Endothelial cell of umbilical vein (primary cell): ENCODE results near the gene F3. TPM values are rescaled to one million over a fixed set of nuclear protein-coding genes. Genes with fewer than 3 reads are reported as not detected.
A peak's percentile ranks its signal among the peaks of the same experiment; 100 is the strongest.

Source experiments
- Bru-seq: library from RNA; stranded (reverse); fragments of 400-500 nt; gene quantifications from one replicate; lab custom pipeline; 2021; lab: Mats Ljungman, UMichigan
- BruChase-seq, 2 experiments: library from RNA; stranded (reverse); fragments of 400-500 nt; gene quantifications; one replicate each; lab custom pipeline; 2021; lab: Mats Ljungman, UMichigan
- BruUV-seq: library from RNA; stranded (reverse); fragments of 400-500 nt; replicated peaks from 2 replicates; lab custom pipeline; 2021; lab: Mats Ljungman, UMichigan
- CTCF ChIA-PET: fragments of 300-600, 350-600 bp; sonication (Branson Sonifier 250); formaldehyde crosslinking; loops from one replicate; lab custom pipeline; 2021; ENCODE audit warnings: antibody characterized with exemption, inconsistent platforms; lab: Charles Lee
- POLR2A ChIA-PET: fragments of 300-600, 350-600 bp; sonication (Branson Sonifier 250); formaldehyde crosslinking; loops from one replicate; lab custom pipeline; 2021; ENCODE audit warnings: antibody characterized with exemption, inconsistent platforms; lab: Charles Lee
- DNase-seq: peaks from one replicate; pipeline ENCODE4 v3.0.0-alpha.2; 2011; ENCODE audit warnings: low read depth, low spot score
- FAIRE-seq: peaks from 2 replicates; lab custom pipeline; 2011; peaks lifted over from hg19 to GRCh38; lab: Jason Lieb, UNC
- H2AFZ ChIP-seq: 2 replicates; pipeline ENCODE4 v1.6.0; 2012; ENCODE audit warnings: low read depth, low read length, control low read depth, inconsistent platforms
- H3K27ac ChIP-seq: 2 replicates; pipeline ENCODE4 v1.5.1; 2011; ENCODE audit warnings: low read depth, mild to moderate bottlenecking, control low read depth, low read length, moderate library complexity; ENCODE audit not compliant: insufficient read depth
- H3K27me3 ChIP-seq, 2 experiments: 2 replicates each; pipeline versions ENCODE4 v1.6.0 to v1.6.1; 2011; ENCODE audit warnings: low read length in 2 of 2, mixed read lengths in 1 of 2; ENCODE audit not compliant: control insufficient read depth in 2 of 2, insufficient read depth in 2 of 2
- H3K36me3 ChIP-seq, 2 experiments: 2 replicates in 1 of 2; 3 replicates in 1 of 2; pipeline ENCODE4 v1.5.1; 2011; ENCODE audit warnings: low read length in 2 of 2, mild to moderate bottlenecking in 1 of 2, moderate library complexity in 1 of 2; ENCODE audit not compliant: control insufficient read depth in 2 of 2, insufficient read depth in 2 of 2; ENCODE audit errors: extremely low read depth in 1 of 2
- H3K4me1 ChIP-seq: 3 replicates; pipeline ENCODE4 v1.5.1; 2011; ENCODE audit warnings: mild to moderate bottlenecking, low read length; ENCODE audit not compliant: control insufficient read depth, insufficient read depth; ENCODE audit errors: extremely low read depth
- H3K4me2 ChIP-seq: 2 replicates; pipeline ENCODE4 v1.6.1; 2011; ENCODE audit warnings: low read length, control low read depth, mixed read lengths; ENCODE audit not compliant: insufficient read depth
- H3K4me3 ChIP-seq, 3 experiments: fragments of 200-600 bp in 1 of 3; sonication (generic), shearing (Covaris generic) in 1 of 3; replicated peaks in 1 of 3; 2 replicates each; pipeline ENCODE4 v1.5.1; 2011 to 2016; ENCODE audit warnings: control low read depth in 3 of 3, low read length in 3 of 3, mild to moderate bottlenecking in 2 of 3, inconsistent platforms in 1 of 3, low read depth in 1 of 3, moderate library complexity in 1 of 3; ENCODE audit not compliant: insufficient read depth in 1 of 3
- H3K79me2 ChIP-seq: 2 replicates; pipeline ENCODE4 v1.6.0; 2012; ENCODE audit warnings: low read length, inconsistent platforms; ENCODE audit not compliant: control insufficient read depth, insufficient read depth
- H3K9ac ChIP-seq: replicated peaks from 2 replicates; pipeline ENCODE3; 2011; ENCODE audit warnings: low read length, control low read depth; ENCODE audit not compliant: insufficient read depth; ENCODE audit errors: extremely low read depth
- H3K9me1 ChIP-seq: replicated peaks from 3 replicates; pipeline ENCODE4 v1.6.0; 2011; ENCODE audit warnings: mild to moderate bottlenecking, low read length; ENCODE audit not compliant: control insufficient read depth, insufficient read depth; ENCODE audit errors: extremely low read depth
- H3K9me3 ChIP-seq: replicated peaks from 2 replicates; pipeline ENCODE4 v1.5.1; 2012; ENCODE audit warnings: low read length, inconsistent platforms; ENCODE audit not compliant: control insufficient read depth, insufficient read depth
- H4K20me1 ChIP-seq: replicated peaks from 2 replicates; pipeline ENCODE3; 2011; ENCODE audit warnings: mild to moderate bottlenecking, low read length; ENCODE audit not compliant: control insufficient read depth, insufficient read depth; ENCODE audit errors: extremely low read depth
- FOS ChIP-seq: IDR thresholded peaks from 2 replicates; pipeline ENCODE4 v1.6.1; 2011; ENCODE audit warnings: mild to moderate bottlenecking, low read length, moderate library complexity, borderline replicate concordance; ENCODE audit not compliant: insufficient read depth
- GATA2 ChIP-seq: IDR thresholded peaks from 2 replicates; pipeline ENCODE4 v1.7.0; 2011; ENCODE audit warnings: low read depth, mild to moderate bottlenecking, moderate library complexity, mixed read lengths, low read length; ENCODE audit not compliant: insufficient read length, insufficient read depth
- JUN ChIP-seq: IDR thresholded peaks from 2 replicates; pipeline ENCODE4 v1.6.1; 2011; ENCODE audit warnings: borderline replicate concordance, low read depth; ENCODE audit not compliant: insufficient read length, insufficient read depth
- POLR2AphosphoS5 ChIP-seq: IDR thresholded peaks from 2 replicates; pipeline ENCODE4 v1.6.1; 2012; ENCODE audit warnings: low read depth, mild to moderate bottlenecking, control low read depth, low read length, moderate library complexity; ENCODE audit not compliant: insufficient read depth
- dilution Hi-C: fragments of 300-500 bp; cut with MboI; formaldehyde crosslinking; loops from one replicate; pipeline ENCODE4 v1.15.0; 2019; ENCODE audit warnings: low sequenced_read_pairs; ENCODE audit not compliant: extremely low pct_ligation_motif_present
- intact Hi-C: fragments of 100-400 bp; cut with micrococcal nuclease; formaldehyde crosslinking; loops from one replicate; pipeline ENCODE4 v1.10.0; 2022
- long read RNA-seq: library from polyadenylated mRNA; stranded (forward); transcript quantifications from one replicate; pipeline ENCODE4 v2.0.0, GENCODE V29; 2021
- polyA minus RNA-seq, 3 experiments: library from RNA; depleted of rRNA, polyadenylated mRNA; stranded (reverse); fragments of >200 nt; gene quantifications; 1 replicate in 1 of 3; 2 replicates in 2 of 3; pipeline ENCODE4 v1.2.3, GENCODE V29; 2011
- polyA plus RNA-seq, 4 experiments: library from polyadenylated mRNA; depleted of rRNA in 3 of 4; stranded (reverse) in 3 of 4; unstranded in 1 of 4; fragments of >200 nt; gene quantifications; 2 replicates each; pipeline versions ENCODE4 v1.2.1 to v1.2.3, GENCODE V29; 2011 to 2012; ENCODE audit warnings: missing spikeins in 1 of 4
- total RNA-seq: library from RNA; stranded (reverse); gene quantifications from 2 replicates; pipeline ENCODE4 v1.2.3, GENCODE V29; 2021

The F3 gene
- total RNA-seq, result 1.9 and 2.3 TPM in 2 replicates
- 0.25 and 1.2 TPM in 2 replicates for polyA plus RNA-seq
- 0.39 and 0.61 TPM in 2 replicates for polyA plus RNA-seq (2011; cell fraction: cytosol; rRNA removed)
- 3.4 and 4.0 TPM in 2 replicates for polyA plus RNA-seq (2011; cell fraction: nucleus; rRNA removed)
- polyA plus RNA-seq (2012), result 0.25 and 0.37 TPM in 2 replicates
- 1.5 and 1.9 TPM in 2 replicates for polyA minus RNA-seq
- polyA minus RNA-seq (2011; cell fraction: cytosol; rRNA and poly(A)+ RNA removed), result 14.6 TPM
- 3.6 and 3.8 TPM in 2 replicates for polyA minus RNA-seq (2011; cell fraction: nucleus; rRNA and poly(A)+ RNA removed)
- Bru-seq, nascent RNA, result percentile 57 among the genes with signal in this experiment
- percentile 47 among the genes with signal in this experiment for BruChase-seq, experiment 1, labeled RNA remaining after a 6-hour chase
- percentile 46 among the genes with signal in this experiment for BruChase-seq, experiment 2, labeled RNA remaining after a 2-hour chase
- long read RNA-seq, partial matches to known transcripts, result 0 of 2 reads
- long read RNA-seq, other reads (novel, unspliced or antisense), result 1 of 2 reads

DNA sequence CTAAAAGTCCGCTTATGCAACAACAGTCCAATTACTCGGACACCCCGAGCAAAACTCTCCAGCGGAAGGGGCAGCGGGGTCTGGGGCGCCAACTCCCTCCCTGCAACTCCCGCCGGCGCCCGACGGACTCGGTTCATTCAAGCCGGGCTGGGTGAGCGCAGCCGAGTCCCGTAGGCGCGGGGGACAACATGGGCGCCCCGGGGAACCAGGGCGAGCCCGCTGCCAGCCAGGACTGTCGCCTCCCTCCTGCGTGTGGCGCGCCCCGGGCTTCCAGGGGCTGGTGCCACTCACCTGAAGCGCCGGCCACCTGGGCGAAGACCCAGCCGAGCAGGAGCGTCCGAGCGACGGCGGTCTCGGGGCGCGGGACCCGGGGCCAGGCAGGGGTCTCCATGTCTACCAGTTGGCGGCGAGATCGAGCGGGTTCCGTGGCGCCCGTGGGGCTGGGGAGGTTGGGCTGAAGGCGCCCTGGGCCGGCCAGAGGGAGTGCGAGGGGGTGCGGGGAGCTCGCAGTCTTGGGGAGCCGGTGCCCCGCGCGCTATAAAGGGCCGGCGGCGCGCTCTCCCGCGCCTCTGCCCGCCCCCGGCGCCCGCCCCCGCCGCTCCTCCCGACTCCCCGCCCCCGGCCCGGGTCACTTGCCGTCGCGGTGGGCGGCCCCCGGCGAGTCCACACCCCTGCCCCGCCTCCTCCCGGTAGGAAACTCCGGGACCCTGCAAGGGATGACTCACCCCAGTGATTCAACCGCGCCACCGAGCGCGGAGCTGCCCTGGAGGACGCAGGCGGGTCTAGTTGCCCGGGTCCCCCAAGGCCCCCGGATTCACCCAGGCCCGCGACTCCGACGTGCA is at the start of gene F3:
TSS of gene F3 (minus strand) at position 514 of the 842 bp plus-strand sequence. CDS start at position 391, 123 bp downstream.
- DNase-seq, result peak; percentile 87
- H3K36me3 ChIP-seq, result no peaks in the 10 kb centered on the region
- dilution Hi-C loops, result loop anchor here (25.0 kb wide), 1 partner anchor 271 kb away; the partner anchor contains the start of gene SLC44A3

More for the DNA sequence above, at the start of gene F3:
- CTCF ChIA-PET, result interaction anchor here (0.8 to 2.6 kb wide), 10 partner anchors 12 to 693 kb away, joined by 3 to 6 read pairs (median 3); partner anchors contain the start of gene RWDD3
- TF ChIP-seq JUN (peak; percentile 81), POLR2AphosphoS5 (peak; percentile 15), FOS (peak; percentile 86), GATA2 (no peak)
- H3K27me3 ChIP-seq, result no peaks in the 10 kb centered on the region
- H3K4me3 ChIP-seq, result peak within 1 kb of the TSS; percentile 41 to 59 (median 59)
- peak; percentile 55 for FAIRE-seq
- peak within 1 kb of the TSS; percentile 86 for H2AFZ ChIP-seq
- peak within 1 kb of the TSS; percentile 75 for H3K9ac ChIP-seq
- peak within 1 kb of the TSS; percentile 23 for H3K27ac ChIP-seq
- no peaks in the 10 kb centered on the region for H3K9me1 ChIP-seq
- no peaks in the 10 kb centered on the region for H3K9me3 ChIP-seq
- H3K4me2 ChIP-seq, result peak within 1 kb of the TSS; percentile 81
- peaks cover 24% of the 10 kb centered on the region for H3K4me1 ChIP-seq
- POLR2A ChIA-PET, result no interaction called here
- intact Hi-C loops, result loop anchor here (2.0 kb wide), 1 partner anchor 253 kb away; no protein-coding TSS in a partner anchor
- BruUV-seq, result no TSS peak
- no peaks in the 10 kb centered on the region for H3K79me2 ChIP-seq
- H4K20me1 ChIP-seq, result no peaks in the 10 kb centered on the region
